Mucosa of stomach (tissue), 1 donor: ENCODE data around the gene TMEM52B.
"Not testable (repeated sequence)": the region's sequence is repeated elsewhere in the genome, so short reads cannot be mapped to it uniquely, and the experiment has no call there.

ENCODE experiments used
- H3K27me3 ChIP-seq: one replicate; pipeline ENCODE4 v1.7.0; 2013; ENCODE audit warnings: mild to moderate bottlenecking, low read length; ENCODE audit not compliant: control insufficient read depth, insufficient read depth
- H3K36me3 ChIP-seq: one replicate; pipeline ENCODE4 v1.7.0; 2013; ENCODE audit warnings: low read length; ENCODE audit not compliant: control insufficient read depth, insufficient read depth
- H3K4me1 ChIP-seq: one replicate; pipeline ENCODE4 v1.7.0; 2013; ENCODE audit warnings: mild to moderate bottlenecking, low read length; ENCODE audit not compliant: control insufficient read depth, insufficient read depth
- H3K4me3 ChIP-seq: one replicate; pipeline ENCODE4 v1.7.0; 2013; ENCODE audit warnings: low read length
- H3K9ac ChIP-seq: one replicate; pipeline ENCODE4 v1.7.0; 2013; ENCODE audit warnings: mild to moderate bottlenecking, low read length, moderate library complexity
- H3K9me3 ChIP-seq: one replicate; pipeline ENCODE4 v1.7.0; 2013; ENCODE audit warnings: mild to moderate bottlenecking, low read length, moderate library complexity; ENCODE audit not compliant: control insufficient read depth
- donor health status: Pancreatic carcinoma.

The TMEM52B gene

DNA sequence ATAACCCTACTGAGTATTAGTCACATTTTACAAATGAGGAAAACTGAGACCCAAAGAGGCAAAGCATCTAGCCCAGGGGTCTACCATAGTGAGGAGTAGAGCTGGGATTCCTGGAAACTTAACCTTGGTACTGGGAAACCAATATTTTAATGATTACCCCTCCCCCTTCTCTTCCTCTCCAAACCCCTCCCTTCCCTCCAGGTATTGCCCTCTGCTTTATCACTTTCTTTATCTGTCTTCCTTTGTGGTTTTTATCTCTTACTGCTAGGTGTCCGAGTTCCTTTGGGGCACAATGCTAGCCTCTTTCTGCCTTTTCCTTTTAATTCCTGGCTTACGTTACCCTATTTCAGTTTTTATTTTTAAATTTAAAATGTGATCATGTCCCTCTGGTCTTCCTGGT is 36.6 kb downstream of the TMEM52B start:
- Histone ChIP-seq H3K9me3 (no peaks in the 10 kb centered on the region), H3K27me3 (no peaks in the 10 kb centered on the region), H3K4me1 (peaks cover 12% of the 10 kb centered on the region), H3K36me3 (no peaks in the 10 kb centered on the region), H3K9ac (no peak overlapping the region), H3K4me3 (no peak overlapping the region)

DNA sequence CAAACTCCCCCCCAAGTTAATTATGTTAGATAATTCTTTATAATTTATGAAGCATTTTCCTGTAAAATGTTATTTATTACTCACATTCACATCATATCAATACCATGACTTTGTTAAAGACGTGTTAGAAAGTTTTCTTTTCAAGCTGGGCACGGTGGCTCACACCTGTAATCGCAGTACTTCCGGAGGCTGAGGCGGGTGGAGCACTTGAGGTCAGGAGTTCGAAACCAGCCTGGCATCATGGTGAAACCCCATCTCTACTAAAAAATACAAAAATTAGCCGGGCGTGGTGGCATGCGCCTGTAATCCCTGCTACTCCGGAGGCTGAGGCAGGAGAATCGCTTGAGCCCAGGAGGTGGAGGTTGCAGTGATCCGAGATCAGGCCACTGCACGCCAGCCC is 37.1 kb downstream of the TMEM52B start:
- not testable (repeated sequence) for H3K9ac ChIP-seq, H3K36me3 ChIP-seq, H3K4me3 ChIP-seq, H3K27me3 ChIP-seq, H3K9me3 ChIP-seq
- H3K4me1 ChIP-seq = peaks cover 12% of the 10 kb centered on the region

DNA sequence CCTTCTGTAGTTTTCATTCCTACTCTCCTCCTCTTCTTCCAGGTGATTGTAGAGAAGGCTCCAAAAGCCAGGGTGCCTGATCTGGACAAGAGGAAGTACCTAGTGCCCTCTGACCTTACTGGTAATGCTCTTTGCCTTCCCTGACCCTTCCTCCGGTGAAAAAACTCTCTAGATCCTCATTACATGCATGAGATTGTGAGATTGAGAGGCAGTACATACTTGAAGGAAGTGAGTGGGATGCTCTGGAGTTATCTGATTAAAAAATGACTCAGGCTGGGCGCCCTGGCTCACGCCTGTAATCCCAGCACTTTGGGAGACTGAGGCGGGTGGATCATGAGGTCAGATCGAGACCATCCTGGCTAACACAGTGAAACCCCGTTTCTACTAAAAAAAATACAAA is 39.2 kb downstream of the TMEM52B start:
- H3K9me3 ChIP-seq = no peaks in the 10 kb centered on the region
- H3K4me3 ChIP-seq = no peak overlapping the region
- H3K36me3 ChIP-seq = no peaks in the 10 kb centered on the region
- no peak overlapping the region for H3K9ac ChIP-seq
- H3K27me3 ChIP-seq = no peaks in the 10 kb centered on the region
- H3K4me1 ChIP-seq = peaks cover 12% of the 10 kb centered on the region

DNA sequence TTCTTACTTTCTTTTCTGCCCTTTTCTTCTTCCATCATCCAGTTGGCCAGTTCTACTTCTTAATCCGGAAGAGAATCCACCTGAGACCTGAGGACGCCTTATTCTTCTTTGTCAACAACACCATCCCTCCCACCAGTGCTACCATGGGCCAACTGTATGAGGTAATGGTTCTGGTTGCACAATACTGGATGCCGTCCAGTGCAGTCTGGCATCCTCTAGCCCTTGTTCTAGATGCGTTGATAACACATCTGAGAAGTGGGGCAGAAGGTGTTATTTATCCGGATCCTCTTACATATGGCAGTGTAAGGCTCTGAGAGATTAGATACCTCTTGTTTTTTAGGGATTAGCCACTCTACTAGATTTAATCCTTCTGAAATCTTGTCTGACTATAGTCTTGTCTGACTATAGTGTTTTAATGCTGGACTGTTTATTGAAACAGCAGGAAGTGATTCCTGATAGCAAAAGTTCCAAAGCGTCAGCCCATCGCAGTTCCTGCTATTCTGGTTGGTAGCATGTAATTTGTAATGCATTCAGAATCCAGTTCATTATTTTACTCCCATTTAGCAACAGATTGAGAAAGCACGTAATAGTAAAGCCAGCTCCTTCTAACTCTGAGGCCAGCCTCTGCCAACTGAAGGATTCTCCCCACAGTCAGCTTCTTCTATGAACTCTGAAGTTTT is 41.7 kb downstream of the TMEM52B start:
- no peak overlapping the region for H3K9ac ChIP-seq
- H3K36me3 ChIP-seq = no peaks in the 10 kb centered on the region

DNA sequence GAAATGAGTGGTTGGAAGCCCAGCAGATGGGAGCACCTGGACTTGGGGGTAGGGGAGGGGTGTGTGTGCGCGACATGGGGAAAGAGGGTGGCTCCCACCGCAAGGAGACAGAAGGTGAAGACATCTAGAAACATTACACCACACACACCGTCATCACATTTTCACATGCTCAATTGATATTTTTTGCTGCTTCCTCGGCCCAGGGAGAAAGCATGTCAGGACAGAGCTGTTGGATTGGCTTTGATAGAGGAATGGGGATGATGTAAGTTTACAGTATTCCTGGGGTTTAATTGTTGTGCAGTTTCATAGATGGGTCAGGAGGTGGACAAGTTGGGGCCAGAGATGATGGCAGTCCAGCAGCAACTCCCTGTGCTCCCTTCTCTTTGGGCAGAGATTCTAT is 43.0 kb downstream of the TMEM52B start:
- H3K27me3 ChIP-seq = no peaks in the 10 kb centered on the region
- no peaks in the 10 kb centered on the region for H3K9me3 ChIP-seq
- H3K4me1 ChIP-seq = no peaks in the 10 kb centered on the region
- H3K9ac ChIP-seq = no peak overlapping the region
- no peak overlapping the region for H3K4me3 ChIP-seq
- no peaks in the 10 kb centered on the region for H3K36me3 ChIP-seq

More for the DNA sequence above, 41.7 kb downstream of the TMEM52B start:
- no peak overlapping the region for H3K4me3 ChIP-seq
- peaks cover 1% of the 10 kb centered on the region for H3K4me1 ChIP-seq
- H3K9me3 ChIP-seq = no peaks in the 10 kb centered on the region
- no peaks in the 10 kb centered on the region for H3K27me3 ChIP-seq

DNA sequence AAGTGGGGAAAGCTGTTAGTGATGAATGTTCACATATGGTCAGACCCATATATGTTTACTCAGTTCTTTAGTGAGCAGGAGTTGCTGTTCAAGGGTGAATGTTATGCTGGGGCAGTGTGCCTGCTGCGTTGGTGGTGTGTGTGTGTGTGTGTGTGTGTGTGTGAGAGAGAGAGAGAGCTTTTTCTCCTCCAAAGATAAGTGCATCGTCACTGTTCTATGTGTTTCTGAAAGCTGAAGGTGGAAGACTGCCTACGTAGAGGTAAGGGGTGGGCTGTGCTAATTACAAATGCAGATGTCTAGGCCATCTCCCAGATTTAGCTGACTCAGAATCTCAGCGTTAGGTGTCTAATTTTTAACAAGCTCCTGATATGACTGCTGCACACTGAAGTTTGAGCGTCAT is 44.4 kb downstream of the TMEM52B start:
- H3K4me1 ChIP-seq = no peaks in the 10 kb centered on the region
- no peaks in the 10 kb centered on the region for H3K9me3 ChIP-seq
- no peak overlapping the region for H3K9ac ChIP-seq
- no peaks in the 10 kb centered on the region for H3K36me3 ChIP-seq
- H3K4me3 ChIP-seq = no peak overlapping the region
- H3K27me3 ChIP-seq = no peaks in the 10 kb centered on the region

DNA sequence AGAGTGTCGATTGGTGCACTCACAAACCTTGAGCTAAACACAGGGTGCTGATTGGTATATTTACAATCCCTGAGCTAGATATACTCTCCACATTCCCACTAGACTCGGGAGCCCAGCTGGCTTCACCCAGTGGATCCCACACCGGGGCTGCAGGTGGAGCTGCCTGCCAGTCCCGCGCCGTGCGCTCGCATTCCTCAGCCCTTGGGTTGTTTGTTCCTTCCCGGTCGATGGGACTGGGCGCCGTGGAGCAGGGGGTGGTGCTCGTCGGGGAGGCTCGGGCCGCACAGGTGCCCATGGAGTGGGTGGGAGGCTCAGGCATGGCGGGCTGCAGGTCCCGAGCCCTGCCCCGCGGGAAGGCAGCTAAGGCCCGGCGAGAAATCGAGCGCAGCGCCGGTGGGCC is 46.6 kb downstream of the TMEM52B start:
- not testable (repeated sequence) for H3K36me3 ChIP-seq, H3K4me3 ChIP-seq, H3K9me3 ChIP-seq

DNA sequence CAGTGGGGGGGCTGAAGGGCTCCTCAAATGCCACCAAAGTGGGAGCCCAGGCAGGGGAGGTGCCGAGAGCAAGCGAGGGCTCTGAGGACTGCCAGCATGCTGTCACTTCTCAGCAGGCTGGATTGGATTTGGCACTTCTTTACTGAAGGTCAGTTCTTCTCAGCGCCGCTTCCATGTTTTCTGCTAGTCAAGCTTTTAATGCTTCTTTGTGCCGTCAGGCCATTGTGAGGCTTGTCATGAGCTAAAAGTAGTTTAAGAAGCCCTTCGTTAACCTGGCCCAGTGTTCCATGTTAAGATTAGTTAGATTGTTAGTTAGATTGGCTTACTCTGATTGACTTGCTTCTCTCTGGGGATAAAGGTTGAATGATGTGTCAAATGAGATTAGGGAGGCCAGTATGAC is 47.3 kb downstream of the TMEM52B start:
- no peak overlapping the region for H3K4me3 ChIP-seq
- no peaks in the 10 kb centered on the region for H3K36me3 ChIP-seq
- H3K9ac ChIP-seq = no peak overlapping the region
- no peaks in the 10 kb centered on the region for H3K27me3 ChIP-seq
- no peaks in the 10 kb centered on the region for H3K9me3 ChIP-seq
- no peaks in the 10 kb centered on the region for H3K4me1 ChIP-seq

More for the DNA sequence above, 46.6 kb downstream of the TMEM52B start:
- not testable (repeated sequence) for H3K27me3 ChIP-seq, H3K4me1 ChIP-seq, H3K9ac ChIP-seq

DNA sequence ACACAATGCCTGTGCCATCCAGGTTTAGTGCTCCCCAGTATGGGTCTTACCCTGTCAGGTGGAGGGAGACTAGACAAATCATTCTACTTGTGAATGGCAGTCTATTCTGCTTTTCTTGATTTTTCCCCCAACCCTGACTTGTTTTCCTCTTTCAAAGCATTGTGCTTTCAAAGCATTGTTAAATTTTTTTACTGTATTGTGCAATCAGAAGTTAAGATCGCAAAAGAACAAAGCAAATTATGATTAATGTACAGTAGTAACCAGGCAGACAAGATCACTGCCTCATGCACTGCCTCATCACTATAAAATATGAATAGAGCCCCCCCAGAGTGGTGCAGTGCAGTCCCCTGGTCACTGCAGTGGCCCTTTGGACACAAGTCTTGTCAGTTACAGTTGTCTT is 47.9 kb downstream of the TMEM52B start:
- no peak overlapping the region for H3K9ac ChIP-seq

DNA sequence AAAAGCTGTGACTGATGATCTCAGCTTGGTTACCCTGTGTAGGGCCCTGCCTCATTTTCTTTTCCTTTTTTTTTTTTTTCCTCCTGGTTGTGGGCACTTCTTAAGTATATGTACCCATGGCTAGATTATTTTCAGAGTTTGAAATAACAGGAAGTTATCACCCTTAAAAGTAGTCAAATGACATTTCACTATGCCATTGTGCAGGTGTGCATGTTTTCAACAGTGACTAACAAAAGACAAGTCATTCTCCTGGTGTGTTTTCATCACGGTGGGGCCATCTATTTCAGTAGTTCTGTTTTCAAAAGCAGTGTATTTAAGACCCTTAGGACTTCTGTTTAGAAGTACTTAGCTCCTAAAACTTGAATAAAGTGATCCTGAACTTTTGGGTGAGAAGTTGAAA is 48.8 kb downstream of the TMEM52B start:
- H3K9ac ChIP-seq = no peak overlapping the region
- H3K36me3 ChIP-seq = no peaks in the 10 kb centered on the region
- H3K9me3 ChIP-seq = no peaks in the 10 kb centered on the region
- H3K4me3 ChIP-seq = no peak overlapping the region
- H3K4me1 ChIP-seq = no peaks in the 10 kb centered on the region
- no peaks in the 10 kb centered on the region for H3K27me3 ChIP-seq

More for the DNA sequence above, 47.9 kb downstream of the TMEM52B start:
- no peaks in the 10 kb centered on the region for H3K36me3 ChIP-seq
- H3K4me1 ChIP-seq = no peaks in the 10 kb centered on the region
- H3K4me3 ChIP-seq = no peak overlapping the region
- H3K27me3 ChIP-seq = no peaks in the 10 kb centered on the region
- H3K9me3 ChIP-seq = no peaks in the 10 kb centered on the region

DNA sequence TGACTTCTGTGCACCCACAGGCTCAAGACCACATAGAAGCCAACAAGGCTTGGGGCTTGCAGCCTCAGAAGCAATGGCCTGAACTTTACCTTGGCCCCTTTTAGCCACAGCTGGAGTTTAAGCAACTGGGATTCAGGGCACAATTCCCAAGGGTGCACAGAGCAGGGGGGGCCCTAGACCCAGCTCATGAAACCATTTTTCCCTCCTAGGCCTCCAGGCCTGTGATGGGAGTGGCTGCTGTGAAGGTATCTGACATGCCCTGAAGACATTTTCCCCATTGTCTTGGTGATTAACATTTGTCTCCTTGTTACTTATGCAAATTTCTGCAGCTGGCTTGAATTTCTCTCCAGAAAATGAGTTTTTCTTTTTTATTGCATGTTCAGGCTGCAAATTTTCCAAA is 55.7 kb downstream of the TMEM52B start:
- H3K36me3 ChIP-seq = no peaks in the 10 kb centered on the region
- no peaks in the 10 kb centered on the region for H3K27me3 ChIP-seq
- no peak overlapping the region for H3K4me3 ChIP-seq
- H3K4me1 ChIP-seq = no peaks in the 10 kb centered on the region
- no peaks in the 10 kb centered on the region for H3K9me3 ChIP-seq
- H3K9ac ChIP-seq = no peak overlapping the region

DNA sequence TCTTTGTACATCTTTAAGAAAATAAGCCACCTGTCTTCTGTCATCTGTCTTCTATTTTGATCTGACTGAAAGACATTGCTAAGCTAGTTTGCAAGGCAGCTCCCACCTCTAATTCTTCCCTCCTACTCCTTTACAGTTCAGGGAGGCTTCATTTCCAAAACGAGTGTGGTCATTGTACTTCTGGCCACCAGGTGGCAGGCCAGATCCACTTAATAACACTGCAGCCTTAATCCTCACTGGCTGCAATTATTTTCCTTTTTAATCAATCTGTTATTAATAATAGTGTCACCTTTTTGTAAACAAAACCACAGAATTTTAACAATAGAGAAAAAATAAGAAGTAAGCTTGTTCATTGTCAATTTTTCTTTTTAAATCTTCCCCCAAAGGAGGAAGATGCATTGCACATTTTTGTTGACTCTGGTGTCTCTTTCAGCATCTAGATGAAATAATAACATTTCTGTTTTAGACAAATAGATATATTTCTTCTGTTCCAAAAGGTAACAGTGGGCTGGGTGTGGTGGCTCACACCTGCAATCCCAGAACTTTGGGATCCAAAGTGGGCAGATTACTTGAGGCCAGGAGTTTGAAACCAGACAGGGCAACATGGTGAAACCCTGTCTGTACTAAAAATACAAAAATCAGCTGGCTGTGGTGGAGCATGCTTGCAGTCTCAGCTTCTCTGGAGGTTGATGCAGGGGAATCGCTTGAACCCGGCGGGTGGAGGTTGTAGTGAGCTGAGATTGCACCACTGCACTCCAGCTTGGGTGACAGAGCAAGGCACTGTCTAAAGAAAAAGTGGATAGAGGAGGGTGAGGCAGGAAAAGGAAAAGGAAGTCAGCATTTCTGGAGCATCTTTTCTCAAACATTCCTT is 57.2 kb downstream of the TMEM52B start:
- Histone ChIP-seq H3K9me3 (no peaks in the 10 kb centered on the region), H3K4me3 (no peak overlapping the region), H3K9ac (no peak overlapping the region), H3K27me3 (no peaks in the 10 kb centered on the region), H3K36me3 (no peaks in the 10 kb centered on the region), H3K4me1 (no peaks in the 10 kb centered on the region)
